Measurements from ENCODE around the gene C16orf74. TPM values are rescaled to one million over a fixed set of nuclear protein-coding genes. Genes with fewer than 3 reads are reported as not detected.

Gene C16orf74
- total and polyA plus RNA-seq, 12 donors: 0.16 to 3.2 (median 0.46) TPM; not detected in 1

GRCh38 chr16:85731179-85731578, 19.7 kb downstream of the C16orf74 start:
- Histone ChIP-seq H3K9me3 (replicated peaks in 1 of 3) (no peaks in the 10 kb centered on the region), H3K4me1 (replicated peaks in 1 of 2) (no peaks in the 10 kb centered on the region), H3K27me3 (peaks cover 7% of the 10 kb centered on the region), H3K4me3 (no peak overlapping the region), H3K36me3 (replicated peaks in 1 of 2) (no peaks in the 10 kb centered on the region), H3K27ac (no peak overlapping the region)
- DNase-seq: no peak
- 47 to 93% (median 71%) methylated on average over 2 to 5 of the region's 5 CpGs for WGBS, 4 donors
- intact Hi-C loops (cut with DNase I): no loop called here
- TF ChIP-seq CTCF (IDR thresholded peaks at IDR 0.05) (no peak), POLR2A (IDR thresholded peaks at IDR 0.05) (no peak)

GRCh38 chr16:85730186-85730465, 20.8 kb downstream of the C16orf74 start:
- no peak overlapping the region for H3K4me3 ChIP-seq
- no peak for TF ChIP-seq POLR2A (IDR thresholded peaks at IDR 0.05)
- TF ChIP-seq CTCF (IDR thresholded peaks at IDR 0.05): no peak
- no peaks in the 10 kb centered on the region for H3K9me3 ChIP-seq (replicated peaks in 1 of 3)
- WGBS, 4 donors: 59 to 77% (median 60%) methylated on average over 1 to 5 of the region's 5 CpGs
- no peak overlapping the region for H3K27ac ChIP-seq
- peaks cover 7% of the 10 kb centered on the region for H3K27me3 ChIP-seq
- no peaks in the 10 kb centered on the region for H3K36me3 ChIP-seq (replicated peaks in 1 of 2)
- H3K4me1 ChIP-seq (replicated peaks in 1 of 2): no peaks in the 10 kb centered on the region
- DNase-seq: no peak
- intact Hi-C loops (cut with DNase I): no loop called here

GRCh38 chr16:85729452-85730185, 21.3 kb downstream of the C16orf74 start:
- H3K4me1 ChIP-seq (replicated peaks in 1 of 2): no peaks in the 10 kb centered on the region
- H3K27me3 ChIP-seq: peaks cover 7% of the 10 kb centered on the region
- TF ChIP-seq POLR2A (IDR thresholded peaks at IDR 0.05) (no peak), CTCF (IDR thresholded peaks at IDR 0.05) (no peak)
- intact Hi-C loops (cut with DNase I): no loop called here
- no peaks in the 10 kb centered on the region for H3K36me3 ChIP-seq (replicated peaks in 1 of 2)
- WGBS, 4 donors: 68 to 76% (median 74%) methylated on average over 13 to 16 of the region's 16 CpGs
- no peaks in the 10 kb centered on the region for H3K9me3 ChIP-seq (replicated peaks in 1 of 3)
- H3K27ac ChIP-seq: no peak overlapping the region
- no peak overlapping the region for H3K4me3 ChIP-seq
- DNase-seq: no peak

- Histone ChIP-seq H3K27me3 (peaks cover 7% of the 10 kb centered on the region), H3K4me1 (replicated peaks in 1 of 2) (no peaks in the 10 kb centered on the region), H3K9me3 (replicated peaks in 1 of 3) (no peaks in the 10 kb centered on the region), H3K36me3 (replicated peaks in 1 of 2) (no peaks in the 10 kb centered on the region), H3K4me3 (no peak overlapping the region), H3K27ac (no peak overlapping the region)
- WGBS, 4 donors: 65 to 76% (median 69%) methylated on average over 6 to 7 of the region's 7 CpGs
- DNase-seq: no peak
- intact Hi-C loops (cut with DNase I): no loop called here
- TF ChIP-seq POLR2A (IDR thresholded peaks at IDR 0.05): no peak
- no peak for TF ChIP-seq CTCF (IDR thresholded peaks at IDR 0.05)
Observed at GRCh38 chr16:85728879-85729278, 22.0 kb downstream of the C16orf74 start.
